Progenitor cell of endocrine pancreas (in vitro differentiated cells): Measurements from ENCODE around the gene METTL6. TPM values are rescaled to one million over a fixed set of nuclear protein-coding genes. Genes with fewer than 3 reads are reported as not detected.

Experiments
- DNase-seq: peaks from one replicate; pipeline ENCODE4 v3.0.0; 2021; ENCODE audit warnings: low spot score; ENCODE audit not compliant: unreplicated experiment
- H3K27ac Mint-ChIP-seq: 2 replicates; pipeline ENCODE4 v1.8.0; 2021; ENCODE audit warnings: mild to moderate bottlenecking, moderate library complexity, mixed read lengths
- H3K27me3 Mint-ChIP-seq: 2 replicates; pipeline ENCODE4 v1.8.0; 2021; ENCODE audit warnings: mixed read lengths
- H3K36me3 Mint-ChIP-seq: 2 replicates; pipeline ENCODE4 v1.8.0; 2022; ENCODE audit warnings: mixed read lengths; ENCODE audit not compliant: insufficient read depth
- H3K4me1 Mint-ChIP-seq: 2 replicates; pipeline ENCODE4 v1.8.0; 2021; ENCODE audit warnings: low read depth, mixed read lengths
- H3K4me3 Mint-ChIP-seq: 2 replicates; pipeline ENCODE4 v1.8.0; 2021; ENCODE audit warnings: low read depth, mild to moderate bottlenecking, moderate library complexity, mixed read lengths
- H3K9me3 Mint-ChIP-seq: 2 replicates; pipeline ENCODE4 v1.8.0; 2021; ENCODE audit warnings: low read depth, mixed read lengths
- CTCF ChIP-seq: fragments of 200-600 bp; sonication (generic); IDR thresholded peaks from one replicate; pipeline ENCODE4 v1.5.0; 2021; ENCODE audit warnings: antibody characterized with exemption, mild to moderate bottlenecking; ENCODE audit not compliant: unreplicated experiment
- total RNA-seq: library from RNA; stranded (reverse); gene quantifications from 2 replicates; pipeline ENCODE4 v1.2.1, GENCODE V29; 2021

METTL6 gene
- total RNA-seq, 1 donor from 2014 or later = 28.2 TPM

GRCh38 chr3:15436246-15436645 is 8.9 kb upstream of the METTL6 start:
- H3K36me3 Mint-ChIP-seq = peaks cover 27% of the 10 kb centered on the region
- TF ChIP-seq CTCF = no peak

GRCh38 chr3:15434756-15435155 is 7.4 kb upstream of the METTL6 start:
- no peaks in the 10 kb centered on the region for H3K4me1 Mint-ChIP-seq
- H3K4me3 Mint-ChIP-seq = no peak overlapping the region
- H3K27ac Mint-ChIP-seq = no peak overlapping the region
- no peaks in the 10 kb centered on the region for H3K27me3 Mint-ChIP-seq
- H3K9me3 Mint-ChIP-seq = no peaks in the 10 kb centered on the region
- peaks cover 26% of the 10 kb centered on the region for H3K36me3 Mint-ChIP-seq
- TF ChIP-seq CTCF = no peak
- no peak for DNase-seq

More at GRCh38 chr3:15436246-15436645, 8.9 kb upstream of the METTL6 start:
- H3K9me3 Mint-ChIP-seq = no peaks in the 10 kb centered on the region
- no peak overlapping the region for H3K4me3 Mint-ChIP-seq
- no peak overlapping the region for H3K27ac Mint-ChIP-seq
- no peak for DNase-seq
- no peaks in the 10 kb centered on the region for H3K4me1 Mint-ChIP-seq
- no peaks in the 10 kb centered on the region for H3K27me3 Mint-ChIP-seq

- no peak for TF ChIP-seq CTCF
- H3K27me3 Mint-ChIP-seq = no peaks in the 10 kb centered on the region
- no peak for DNase-seq
- H3K27ac Mint-ChIP-seq = no peak overlapping the region
- H3K4me3 Mint-ChIP-seq = no peak overlapping the region
- H3K9me3 Mint-ChIP-seq = no peaks in the 10 kb centered on the region
- peaks cover 5% of the 10 kb centered on the region for H3K4me1 Mint-ChIP-seq
- H3K36me3 Mint-ChIP-seq = peaks cover 22% of the 10 kb centered on the region
Measured at GRCh38 chr3:15433531-15433930, 6.2 kb upstream of the METTL6 start.

GRCh38 chr3:15431256-15431837 is 4.0 kb upstream of the METTL6 start:
- peaks cover 19% of the 10 kb centered on the region for H3K4me1 Mint-ChIP-seq
- peaks cover 17% of the 10 kb centered on the region for H3K36me3 Mint-ChIP-seq
- no peak overlapping the region for H3K4me3 Mint-ChIP-seq
- no peak overlapping the region for H3K27ac Mint-ChIP-seq
- no peaks in the 10 kb centered on the region for H3K27me3 Mint-ChIP-seq
- no peak for TF ChIP-seq CTCF
- no peak for DNase-seq
- H3K9me3 Mint-ChIP-seq = no peaks in the 10 kb centered on the region

GRCh38 chr3:15430624-15431023 is 3.3 kb upstream of the METTL6 start:
- H3K27ac Mint-ChIP-seq = no peak overlapping the region
- peaks cover 26% of the 10 kb centered on the region for H3K4me1 Mint-ChIP-seq
- DNase-seq = no peak
- H3K9me3 Mint-ChIP-seq = no peaks in the 10 kb centered on the region
- H3K4me3 Mint-ChIP-seq = no peak overlapping the region
- no peaks in the 10 kb centered on the region for H3K27me3 Mint-ChIP-seq
- H3K36me3 Mint-ChIP-seq = peaks cover 14% of the 10 kb centered on the region
- TF ChIP-seq CTCF = no peak
